Posterior vena cava (tissue), 2 donors: ENCODE results near the gene RPS27L. TPM values are rescaled to one million over a fixed set of nuclear protein-coding genes. Genes with fewer than 3 reads are reported as not detected.
A peak's percentile ranks its signal among the peaks of the same experiment; 100 is the strongest.

Source experiments
- DNase-seq: peaks from one replicate; pipeline ENCODE4 v3.0.0-alpha.2; 2020; ENCODE audit warnings: low spot score
- intact Hi-C, 2 donors: fragments of 100-400 bp; cut with DNase I; formaldehyde crosslinking; loops; one replicate each; pipeline versions ENCODE4 v1.14.1 to v1.14.2; 2022 to 2023
- total RNA-seq, 2 donors: library from RNA; stranded (reverse); fragmentation: NEBNext Ultra II Directional; extraction: Animal tissue kit (Norgen Biotek cat#: 25700); gene quantifications; one replicate each; pipeline ENCODE4 v1.2.1, GENCODE V29; 2021
- donor health status: DM: yes; HTN: yes; CAD: no.
- donor health status: DM: yes; HTN: yes; CAD: no.

RPS27L gene
- total RNA-seq, 2 donors from 2014 or later: 160 to 259 TPM

- DNase-seq: no peak
- intact Hi-C loops: no loop called here
Measured at GRCh38 chr15:63156086-63156710, 1.1 kb downstream of the RPS27L start.

- no peak for DNase-seq
- intact Hi-C loops: no loop called here
Measured at GRCh38 chr15:63155486-63155885, 1.8 kb downstream of the RPS27L start.

DNA sequence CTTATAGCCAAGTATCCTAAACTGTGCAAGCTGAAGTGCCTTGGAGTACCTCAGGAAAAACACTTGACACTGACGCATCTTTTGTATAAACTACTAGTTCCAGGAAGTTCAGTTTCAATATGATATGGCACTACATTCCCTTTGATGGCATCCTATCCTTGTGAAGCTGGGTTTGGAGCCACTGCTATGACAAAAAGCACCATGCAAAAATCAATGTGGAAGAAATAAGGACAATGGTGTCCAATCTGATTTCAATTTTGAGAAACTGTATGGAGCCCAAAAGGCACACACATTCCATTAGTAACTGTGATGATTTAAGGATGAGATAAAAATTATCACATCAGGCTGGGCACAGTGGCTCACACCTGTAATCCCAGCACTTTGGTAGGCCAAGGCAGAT, 5.6 kb downstream of the RPS27L start:
- DNase-seq: no peak
- intact Hi-C loops: no loop called here

DNA sequence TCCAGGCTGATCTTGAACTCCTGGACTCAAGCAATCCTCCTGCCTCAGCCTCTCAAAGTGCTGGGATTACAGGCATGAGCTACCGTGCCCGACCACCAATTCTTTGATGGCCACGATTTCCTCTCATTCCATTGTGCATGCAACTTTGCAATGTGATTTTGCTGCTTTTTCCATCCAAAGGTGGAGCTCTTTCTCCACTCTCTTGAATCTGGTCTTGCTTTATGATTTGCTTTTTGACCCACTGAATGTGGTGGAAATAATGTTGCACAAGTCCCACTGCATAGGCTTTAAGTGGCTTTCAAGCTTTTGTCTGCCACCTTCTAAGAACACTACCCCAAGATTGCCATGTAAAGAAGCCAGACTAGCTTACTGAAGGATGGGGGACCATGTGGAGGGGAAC, 10.6 kb downstream of the RPS27L start:
- no peak for DNase-seq
- intact Hi-C loops: no loop called here

GRCh38 chr15:63145426-63145825, 11.9 kb downstream of the RPS27L start:
- DNase-seq: no peak
- intact Hi-C loops: no loop called here

GRCh38 chr15:63140936-63141335, 16.3 kb downstream of the RPS27L start:
- DNase-seq: no peak
- intact Hi-C loops: no loop called here

- DNase-seq: no peak
- intact Hi-C loops: no loop called here
Measured at GRCh38 chr15:63136742-63137141, 20.5 kb downstream of the RPS27L start.

GRCh38 chr15:63135804-63136203, 21.5 kb downstream of the RPS27L start:
- intact Hi-C loops: no loop called here
- no peak for DNase-seq

- intact Hi-C loops: no loop called here
Measured at GRCh38 chr15:63135281-63135680, 22.0 kb downstream of the RPS27L start.

GRCh38 chr15:63134245-63134985, 22.9 kb downstream of the RPS27L start:
- intact Hi-C loops: no loop called here
- no peak for DNase-seq

More at GRCh38 chr15:63135281-63135680, 22.0 kb downstream of the RPS27L start:
- DNase-seq: no peak

- intact Hi-C loops: no loop called here
- no peak for DNase-seq
Measured at GRCh38 chr15:63133786-63134185, 23.5 kb downstream of the RPS27L start.

DNA sequence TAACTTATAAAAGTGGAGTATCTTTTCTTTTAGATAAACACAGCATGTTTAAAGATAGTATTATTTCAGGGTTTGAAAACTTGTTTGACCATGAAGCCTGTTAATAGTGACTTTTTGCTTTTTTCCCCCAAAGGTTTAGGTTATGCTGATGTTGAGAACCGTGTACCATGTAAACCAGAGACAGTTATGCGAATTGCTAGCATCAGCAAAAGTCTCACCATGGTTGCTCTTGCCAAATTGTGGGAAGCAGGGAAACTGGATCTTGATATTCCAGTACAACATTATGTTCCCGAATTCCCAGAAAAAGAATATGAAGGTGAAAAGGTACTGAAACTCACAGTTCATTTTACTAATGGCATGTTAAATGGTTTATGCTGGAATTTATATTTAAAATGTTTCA, 30.6 kb downstream of the RPS27L start:
- DNase-seq: no peak
- intact Hi-C loops: no loop called here

- DNase-seq: no peak
- intact Hi-C loops: no loop called here
Measured at GRCh38 chr15:63124506-63124905, 32.8 kb downstream of the RPS27L start.

GRCh38 chr15:63122002-63122875, 35.0 kb downstream of the RPS27L start:
- peak; percentile 96 for DNase-seq
- intact Hi-C loops: no loop called here

GRCh38 chr15:63121382-63122001, 35.8 kb downstream of the RPS27L start, which contains the start of gene LACTB:
TSS of gene LACTB (plus strand) at chr15:63121861. CDS start at chr15:63121872, 11 bp downstream.
- intact Hi-C loops: no loop called here
- peak; percentile 97 for DNase-seq

DNA sequence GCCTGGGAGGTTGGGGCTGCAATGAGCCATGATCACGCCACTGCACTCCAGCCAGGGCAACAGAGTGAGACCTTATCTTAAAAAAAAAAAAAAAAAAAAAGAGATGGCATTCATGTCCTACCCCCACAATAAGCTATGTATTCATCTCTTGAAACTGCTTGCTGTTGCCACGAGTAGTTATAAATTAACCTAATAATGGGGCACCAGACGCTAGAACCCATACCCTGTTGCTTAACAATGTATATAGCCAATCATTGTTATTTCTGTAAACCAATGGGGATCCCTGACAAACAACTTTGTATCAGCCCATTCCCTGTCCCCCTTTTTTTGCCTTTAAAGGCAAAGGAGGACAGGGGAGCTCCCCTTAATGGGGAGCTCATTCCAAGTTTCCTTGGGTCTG, 38.4 kb downstream of the RPS27L start:
- intact Hi-C loops: no loop called here
- no peak for DNase-seq

DNA sequence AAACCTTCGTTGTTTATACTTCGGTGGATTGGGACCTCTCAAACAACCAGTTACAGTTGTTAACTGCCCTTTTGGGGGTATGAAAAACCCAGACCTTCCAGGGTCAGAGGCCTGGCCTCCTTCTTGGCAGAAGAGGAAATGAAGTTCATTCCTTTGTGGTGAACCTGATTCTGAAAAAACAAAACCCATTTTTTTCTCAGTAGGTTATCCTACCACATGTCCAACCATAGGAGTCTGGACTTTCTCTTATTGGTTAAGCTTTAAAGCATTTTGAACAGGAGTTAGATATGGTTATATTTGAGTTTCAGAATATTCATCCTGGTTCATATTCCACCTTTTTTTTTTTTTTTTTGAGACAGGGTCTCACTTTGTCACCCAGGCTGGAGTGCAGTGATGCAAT, 42.8 kb downstream of the RPS27L start:
- intact Hi-C loops: no loop called here
- no peak for DNase-seq

- intact Hi-C loops: no loop called here
- no peak for DNase-seq
Measured at GRCh38 chr15:63112871-63113270, 44.4 kb downstream of the RPS27L start.

DNA sequence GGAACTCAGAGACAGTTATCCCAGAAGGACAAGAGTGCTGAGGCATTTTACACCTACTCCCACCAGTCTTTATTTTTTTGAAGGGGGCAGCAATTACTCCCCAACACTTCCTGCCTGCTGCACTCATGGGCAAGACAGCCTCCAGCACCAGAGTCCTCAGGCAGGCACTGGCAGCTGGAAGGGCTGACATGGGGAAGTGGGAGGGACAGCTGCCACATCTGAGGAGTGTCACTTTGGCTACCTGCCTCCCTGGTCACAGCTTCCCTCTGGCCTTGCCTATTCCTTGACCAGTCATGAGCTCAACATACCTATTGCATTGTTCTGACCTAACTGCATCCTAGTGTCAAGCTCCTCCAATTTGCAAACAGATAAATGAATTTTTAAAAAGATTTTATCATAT, 45.8 kb downstream of the RPS27L start:
- no peak for DNase-seq
- intact Hi-C loops: no loop called here
